Stimulated activated CD8-positive, alpha-beta memory T cell treated with anti-CD3 and anti-CD28 coated beads, Interleukin-15, amount 100 ng/mL, for 1 hour (primary cell): ENCODE data around the gene OSTM1.

Experiments
- DNase-seq: peaks from one replicate; pipeline ENCODE4 v3.0.0-alpha.2; 2020; ENCODE audit warnings: low read depth

The OSTM1 gene

DNA sequence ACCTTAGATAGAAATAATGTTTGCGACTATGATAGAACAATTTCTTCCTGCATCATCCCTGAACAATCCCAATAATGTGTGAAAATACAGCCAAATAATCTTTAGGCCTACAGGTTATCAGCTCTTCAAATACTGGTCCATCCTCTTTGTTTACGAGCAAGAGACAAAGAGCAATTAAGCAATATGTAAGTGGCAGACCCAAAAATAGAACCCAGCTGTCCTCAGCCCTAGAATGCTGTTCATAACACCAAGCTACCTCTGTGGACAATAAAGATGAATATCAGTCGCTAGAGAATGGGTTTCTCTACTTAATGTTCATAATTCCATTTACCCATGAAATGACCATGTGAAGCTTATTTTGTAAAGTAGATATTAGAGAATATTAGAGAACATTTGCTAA is 28.4 kb upstream of the OSTM1 start:
- no peak for DNase-seq

GRCh38 chr6:108100003-108100402 is 25.5 kb upstream of the OSTM1 start:
- DNase-seq, result no peak

DNA sequence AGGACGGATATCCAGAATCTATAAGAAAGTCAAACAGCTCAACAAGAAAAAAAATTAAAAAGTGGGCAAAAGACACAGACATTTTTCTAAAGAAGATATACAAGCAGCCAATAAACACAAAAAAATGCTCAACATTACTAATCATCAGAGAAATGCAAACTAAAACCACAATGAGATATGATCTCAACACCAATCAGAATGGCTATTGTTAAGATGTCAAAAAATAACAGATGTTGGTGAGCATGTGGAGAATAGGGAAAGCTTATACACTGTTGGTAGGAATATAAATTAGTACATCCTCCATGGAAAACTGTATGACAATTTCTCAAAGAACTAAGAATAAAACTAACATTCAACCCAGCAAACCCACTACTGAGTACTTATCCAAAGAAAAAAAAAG is 23.3 kb upstream of the OSTM1 start:
- no peak for DNase-seq

DNA sequence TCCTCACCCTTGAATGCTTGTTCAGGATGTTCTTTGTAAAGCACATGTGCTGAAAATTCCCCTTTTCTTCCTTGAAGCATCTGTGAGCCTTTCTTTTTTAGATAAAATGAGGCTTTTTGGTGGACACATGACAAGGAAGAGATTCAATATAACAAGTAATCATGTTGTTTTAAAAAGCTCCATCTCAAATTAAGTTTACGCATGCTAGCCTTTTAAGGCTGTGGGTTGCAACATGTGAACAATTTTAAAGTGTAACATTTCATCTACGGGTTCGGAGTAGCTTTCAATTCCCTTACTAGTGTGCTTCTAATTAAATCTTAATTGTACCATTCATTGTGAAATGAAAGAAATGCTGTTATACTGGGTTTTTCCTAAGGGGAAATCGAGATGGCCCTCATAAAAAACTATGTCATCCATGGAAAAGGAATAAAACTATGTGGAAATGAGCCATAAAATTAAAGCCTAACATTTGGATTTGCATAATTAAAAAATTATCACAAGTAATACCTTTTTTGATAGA is 19.3 kb upstream of the OSTM1 start:
- DNase-seq, result no peak

- DNase-seq, result no peak
These were observed 16.7 kb upstream of the OSTM1 start for GRCh38 chr6:108091288-108091687.

DNA sequence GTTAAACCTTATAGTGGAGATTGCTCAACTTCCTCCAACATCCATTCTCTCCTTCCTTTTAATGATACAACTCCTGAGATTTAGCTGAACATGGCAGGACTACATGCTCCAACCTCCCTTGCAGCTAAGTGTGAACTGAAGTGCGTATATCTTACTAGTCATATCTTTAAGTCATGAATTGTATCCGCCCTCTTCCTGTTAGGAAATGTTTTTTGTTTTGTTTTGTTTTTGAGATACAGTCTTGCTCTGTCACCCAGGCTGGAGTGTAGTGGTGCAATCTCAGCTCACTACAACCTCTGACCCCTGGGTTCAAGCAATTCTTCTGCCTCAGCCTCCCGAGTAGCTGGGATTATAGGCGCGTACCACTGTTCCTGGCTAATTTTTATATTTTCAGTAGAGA is 8.8 kb upstream of the OSTM1 start:
- DNase-seq, result no peak

GRCh38 chr6:108082539-108082938 is 8.0 kb upstream of the OSTM1 start:
- no peak for DNase-seq

- no peak for DNase-seq
These were observed 5.7 kb upstream of the OSTM1 start for GRCh38 chr6:108080010-108080780.

- DNase-seq, result no peak
These were observed 3.6 kb upstream of the OSTM1 start for GRCh38 chr6:108078191-108078590.

DNA sequence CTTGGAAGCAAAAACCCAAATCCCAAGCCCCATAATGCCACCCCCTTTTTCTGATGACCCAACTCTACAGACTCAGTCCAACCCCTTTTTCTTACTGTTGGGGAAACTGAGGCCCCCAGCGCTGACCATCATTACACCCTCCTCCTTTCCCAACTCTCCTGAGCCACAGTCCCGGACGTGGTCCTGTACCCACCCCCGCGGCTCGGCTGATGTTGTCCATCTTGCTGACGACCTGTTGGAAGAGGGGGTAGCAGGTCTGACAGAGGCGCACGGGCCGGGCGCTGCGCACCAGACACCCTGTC is 533 bp downstream of the OSTM1 start:
- DNase-seq, result no peak

- no peak for DNase-seq
These were observed 2.7 kb downstream of the OSTM1 start for GRCh38 chr6:108071736-108072276.

- DNase-seq, result no peak
These were observed 5.9 kb downstream of the OSTM1 start for GRCh38 chr6:108068618-108069017.

DNA sequence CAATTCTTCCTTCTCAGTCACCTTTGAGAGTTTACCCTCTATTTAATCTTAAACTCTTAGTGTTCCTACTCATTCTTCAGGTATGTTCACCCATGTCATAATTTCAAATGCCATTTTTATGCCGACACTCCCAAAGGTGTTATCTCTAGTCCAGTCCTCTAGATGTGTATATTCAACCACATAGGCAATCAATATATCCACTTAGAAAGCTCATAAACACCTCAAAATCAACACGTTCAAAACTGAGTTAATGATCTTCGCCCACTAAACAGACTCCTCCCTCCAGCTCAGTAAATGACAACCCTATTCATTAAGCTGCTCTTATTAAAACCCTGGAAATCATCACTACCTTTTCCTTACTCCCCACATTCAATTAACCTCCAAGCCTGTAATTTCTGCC is 6.4 kb downstream of the OSTM1 start:
- DNase-seq, result no peak

DNA sequence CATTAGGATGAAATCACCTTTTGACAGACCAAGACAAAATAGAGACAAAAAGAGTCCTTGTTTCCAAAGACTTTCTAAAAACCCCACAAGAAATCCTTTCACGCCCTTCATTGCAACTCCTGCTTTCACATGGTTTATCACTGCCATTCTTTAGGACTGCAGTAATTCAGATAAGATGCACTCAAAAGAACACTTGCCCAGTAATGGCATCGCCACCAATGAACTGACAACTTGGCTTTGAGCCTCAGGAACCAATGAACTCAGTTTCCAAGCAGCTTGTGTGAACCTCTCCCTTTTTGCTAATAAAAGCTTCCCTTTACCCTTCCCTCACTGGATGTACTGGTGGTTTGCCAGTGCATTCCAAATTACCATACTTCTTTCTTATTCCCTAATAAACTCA is 21.8 kb downstream of the OSTM1 start:
- DNase-seq, result no peak

- DNase-seq, result no peak
These were observed 23.1 kb downstream of the OSTM1 start for GRCh38 chr6:108051481-108051880.

DNA sequence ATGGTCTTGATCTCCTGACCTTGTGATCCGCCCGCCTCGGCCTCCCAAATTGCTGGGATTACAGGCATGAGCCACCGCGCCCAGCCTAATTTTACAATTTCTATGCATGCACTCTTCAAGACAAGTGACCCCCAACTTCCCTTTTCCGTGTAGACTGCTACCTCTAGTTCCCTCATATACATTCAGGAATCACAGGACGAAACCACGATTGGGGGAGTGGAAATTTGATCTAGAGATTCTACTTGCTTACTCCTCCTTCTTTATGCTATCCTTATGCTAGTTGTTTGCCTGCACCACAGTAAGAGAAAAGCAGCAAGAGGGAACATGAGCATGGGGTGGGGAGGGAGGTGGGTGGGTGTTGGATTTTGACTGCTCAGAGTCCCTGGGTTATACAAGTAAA is 34.9 kb downstream of the OSTM1 start:
- no peak for DNase-seq

DNA sequence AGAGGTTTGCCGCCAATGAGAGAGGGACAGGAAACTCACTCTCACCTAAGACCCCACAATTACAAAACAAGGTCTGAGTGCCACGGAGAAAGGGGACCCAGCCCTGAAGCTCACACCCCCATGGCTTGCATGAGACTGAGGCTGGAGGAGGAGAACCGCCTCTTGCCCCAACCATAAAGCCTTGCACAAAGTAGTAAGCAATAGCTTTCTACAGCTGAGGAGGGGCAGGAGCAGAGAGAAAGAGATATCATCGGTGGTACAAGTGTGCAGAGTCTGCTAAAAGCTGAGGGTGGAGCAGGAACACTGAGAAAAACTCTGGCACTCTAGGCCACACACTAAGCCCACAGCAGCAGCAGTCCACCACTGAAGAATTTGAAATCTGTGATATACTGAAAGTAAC is 37.7 kb downstream of the OSTM1 start:
- no peak for DNase-seq

GRCh38 chr6:108031968-108032367 is 42.6 kb downstream of the OSTM1 start:
- DNase-seq, result no peak

GRCh38 chr6:108030211-108030610 is 44.3 kb downstream of the OSTM1 start:
- DNase-seq, result no peak

DNA sequence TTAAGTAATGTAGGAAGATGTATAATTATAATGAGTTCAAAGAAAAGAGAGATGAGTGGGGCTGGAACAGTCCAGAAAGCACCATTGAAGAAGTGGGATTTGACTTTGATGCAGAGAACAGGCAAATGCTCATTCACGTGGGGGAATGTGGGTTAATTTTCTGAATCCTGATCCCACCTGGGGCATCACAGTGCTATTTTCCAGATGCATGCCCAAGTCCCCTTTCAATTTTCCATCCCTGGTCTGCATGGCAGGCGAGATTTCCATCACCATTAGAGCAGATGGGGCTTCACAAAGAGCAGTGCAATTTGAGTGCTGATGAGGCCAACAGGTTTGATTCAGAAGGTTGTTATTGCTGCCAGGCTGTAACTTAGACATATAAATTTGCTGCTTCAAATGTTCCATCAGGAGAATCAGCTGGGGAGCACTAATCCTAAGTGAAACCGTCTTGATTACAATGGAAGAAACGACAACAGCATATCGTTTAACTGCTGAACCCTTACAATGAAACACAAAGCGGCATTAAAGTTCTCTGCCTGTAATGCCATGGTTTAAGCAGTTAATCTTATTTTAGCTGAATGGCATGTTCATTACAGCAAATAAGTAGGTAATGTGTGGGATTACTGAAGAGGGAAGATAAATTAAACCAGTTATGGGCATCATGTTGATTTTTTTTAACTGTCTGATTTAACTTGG is 45.2 kb downstream of the OSTM1 start:
- no peak for DNase-seq

GRCh38 chr6:108027594-108027993 is 46.9 kb downstream of the OSTM1 start:
- no peak for DNase-seq

DNA sequence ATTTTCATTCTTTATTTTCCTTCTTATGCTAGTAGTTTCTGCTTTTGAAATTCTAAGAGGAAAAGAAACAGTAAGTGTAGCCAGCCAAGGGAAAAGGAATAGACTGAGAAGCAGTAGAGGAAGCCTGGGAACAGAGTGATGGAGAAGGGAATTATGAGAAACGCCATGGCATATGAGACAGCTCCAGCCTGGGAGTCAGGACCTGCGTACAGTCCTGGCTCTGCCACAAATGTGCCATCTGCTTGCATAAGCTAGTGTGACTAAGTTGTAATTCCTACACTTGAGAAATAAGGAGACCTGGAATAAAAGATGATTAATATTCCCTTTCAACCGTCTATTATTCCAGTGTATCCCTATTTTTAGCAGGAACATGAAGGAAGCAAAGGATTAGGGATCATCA is 47.5 kb downstream of the OSTM1 start:
- no peak for DNase-seq

DNA sequence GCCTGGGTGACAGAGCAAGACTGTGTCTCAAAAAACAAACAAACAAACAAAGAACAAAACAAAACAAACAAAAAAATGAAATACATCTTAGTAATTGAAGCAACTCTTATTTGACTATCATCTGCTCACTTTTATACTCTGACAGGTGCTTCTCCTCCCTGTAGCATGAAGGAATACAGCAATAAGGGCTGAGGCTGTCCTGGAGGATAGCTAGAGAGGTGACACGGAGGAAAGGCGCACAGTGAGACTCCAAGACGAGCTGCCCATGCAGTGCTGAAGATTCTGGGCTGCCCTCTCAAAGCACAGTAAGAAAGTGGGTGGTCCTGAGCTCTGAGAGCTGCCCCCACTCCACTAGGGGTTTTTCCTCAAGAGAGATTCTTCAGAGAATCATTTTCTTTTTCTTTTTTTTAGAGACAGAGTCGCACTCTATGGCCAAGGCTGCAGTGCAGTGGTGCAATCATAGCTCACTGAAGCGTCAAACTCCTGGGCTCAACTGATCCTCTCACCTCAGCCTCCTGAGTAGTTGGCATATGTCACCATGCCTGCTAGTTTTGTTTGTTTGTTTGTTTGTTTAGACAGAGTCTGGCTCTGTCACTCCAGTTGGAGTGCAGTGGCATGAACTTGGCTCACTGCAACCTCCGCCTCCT is 50.0 kb downstream of the OSTM1 start:
- DNase-seq, result no peak
